Fibroblast of the aortic adventitia (primary cell): ENCODE results near the gene TNNI3K. TPM values are rescaled to one million over a fixed set of nuclear protein-coding genes. Genes with fewer than 3 reads are reported as not detected.

ENCODE experiments used
- DNase-seq: peaks from one replicate; pipeline ENCODE4 v3.0.0-alpha.2; 2010; ENCODE audit warnings: low read depth
- H3K4me3 ChIP-seq: 2 replicates; pipeline ENCODE4 v1.5.1; 2011; ENCODE audit warnings: low read depth, mild to moderate bottlenecking, control low read depth, low read length, moderate library complexity
- total RNA-seq: library from RNA; depleted of rRNA; stranded (reverse); fragments of >200 nt; gene quantifications from 2 replicates; pipeline ENCODE4 v1.2.3, GENCODE V29; 2012; ENCODE audit warnings: low replicate concordance
- TF ChIP-seq, protein P1 (sequence below): IDR thresholded peaks from 2 replicates; pipeline ENCODE4 v1.5.1; 2011; ENCODE audit warnings: mild to moderate bottlenecking, low read length, control low read depth, inconsistent platforms; ENCODE audit not compliant: insufficient read depth

Gene TNNI3K
- total RNA-seq, 1 donor: not detected

- H3K4me3 ChIP-seq: no peak overlapping the region
- no peak for DNase-seq
- TF ChIP-seq, protein P1, sequence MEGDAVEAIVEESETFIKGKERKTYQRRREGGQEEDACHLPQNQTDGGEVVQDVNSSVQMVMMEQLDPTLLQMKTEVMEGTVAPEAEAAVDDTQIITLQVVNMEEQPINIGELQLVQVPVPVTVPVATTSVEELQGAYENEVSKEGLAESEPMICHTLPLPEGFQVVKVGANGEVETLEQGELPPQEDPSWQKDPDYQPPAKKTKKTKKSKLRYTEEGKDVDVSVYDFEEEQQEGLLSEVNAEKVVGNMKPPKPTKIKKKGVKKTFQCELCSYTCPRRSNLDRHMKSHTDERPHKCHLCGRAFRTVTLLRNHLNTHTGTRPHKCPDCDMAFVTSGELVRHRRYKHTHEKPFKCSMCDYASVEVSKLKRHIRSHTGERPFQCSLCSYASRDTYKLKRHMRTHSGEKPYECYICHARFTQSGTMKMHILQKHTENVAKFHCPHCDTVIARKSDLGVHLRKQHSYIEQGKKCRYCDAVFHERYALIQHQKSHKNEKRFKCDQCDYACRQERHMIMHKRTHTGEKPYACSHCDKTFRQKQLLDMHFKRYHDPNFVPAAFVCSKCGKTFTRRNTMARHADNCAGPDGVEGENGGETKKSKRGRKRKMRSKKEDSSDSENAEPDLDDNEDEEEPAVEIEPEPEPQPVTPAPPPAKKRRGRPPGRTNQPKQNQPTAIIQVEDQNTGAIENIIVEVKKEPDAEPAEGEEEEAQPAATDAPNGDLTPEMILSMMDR: no peak
Observed at GRCh38 chr1:74395571-74395970, 160.4 kb downstream of the TNNI3K start.

DNA sequence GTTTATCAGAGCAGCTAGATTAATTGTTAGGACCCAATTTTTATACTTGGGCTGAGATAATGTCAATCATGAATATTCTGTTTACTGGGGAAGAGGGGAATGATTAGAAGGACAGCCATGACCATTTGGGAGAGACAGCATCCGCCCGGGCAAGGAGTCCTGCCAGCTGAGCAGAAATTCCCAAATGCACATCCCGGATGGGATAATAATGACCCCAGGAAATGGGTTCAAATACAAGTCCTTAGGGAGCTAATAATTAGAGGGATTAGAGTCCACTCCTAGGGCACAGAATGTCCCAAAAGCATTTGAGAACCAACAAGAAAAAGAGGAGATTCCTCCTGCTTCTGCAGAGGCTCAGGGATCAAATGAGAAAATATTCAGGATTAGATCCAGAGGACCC, 161.3 kb downstream of the TNNI3K start:
- no peak overlapping the region for H3K4me3 ChIP-seq
- DNase-seq: no peak
- TF ChIP-seq, protein P1: no peak

DNA sequence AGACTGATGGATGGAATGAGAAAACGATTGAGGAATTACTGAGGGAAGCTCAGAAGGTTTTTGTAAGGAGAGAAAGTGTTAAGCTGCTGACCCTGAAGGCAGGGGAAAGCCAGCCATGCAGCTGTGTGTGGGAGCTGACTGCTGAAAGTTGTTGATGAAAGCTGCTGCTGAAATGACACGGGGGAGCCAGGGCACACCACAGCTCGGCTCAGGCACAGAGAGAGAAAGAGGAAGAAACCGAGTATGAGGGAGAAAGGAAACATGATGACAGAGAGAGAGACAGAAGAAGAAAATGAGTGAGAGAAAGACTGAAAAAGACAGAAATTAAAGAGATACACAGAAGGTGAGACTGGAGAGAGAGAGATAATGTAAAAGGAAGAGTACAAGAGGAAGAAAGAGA, 161.7 kb downstream of the TNNI3K start:
- no peak for DNase-seq

GRCh38 chr1:74399249-74399648, 164.1 kb downstream of the TNNI3K start:
- TF ChIP-seq, protein P1: no peak
- no peak for DNase-seq
- no peak overlapping the region for H3K4me3 ChIP-seq

More for the DNA sequence above, 161.7 kb downstream of the TNNI3K start:
- no peak overlapping the region for H3K4me3 ChIP-seq
- TF ChIP-seq, protein P1: no peak

GRCh38 chr1:74402873-74403272, 167.7 kb downstream of the TNNI3K start:
- no peak for DNase-seq
- TF ChIP-seq, protein P1: no peak
- H3K4me3 ChIP-seq: no peak overlapping the region

DNA sequence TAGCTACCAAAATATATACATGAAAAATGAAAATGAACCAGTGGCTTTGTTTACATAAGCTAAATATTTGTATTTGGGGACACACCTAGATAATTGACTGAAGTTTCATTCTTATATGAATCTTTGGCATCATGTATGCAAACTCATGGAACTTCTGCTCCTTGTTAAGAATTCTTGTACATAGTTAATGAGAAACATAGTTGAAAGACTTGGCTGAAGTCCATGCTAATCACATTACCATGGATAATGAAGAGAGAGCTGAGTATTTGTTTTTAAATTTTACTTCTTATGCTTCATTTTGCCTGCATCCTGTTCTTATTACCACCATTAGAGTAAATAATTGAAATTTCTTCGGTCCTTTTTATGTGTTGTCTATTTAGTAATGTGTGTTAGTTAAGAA, 168.4 kb downstream of the TNNI3K start:
- TF ChIP-seq, protein P1: no peak
- no peak for DNase-seq

GRCh38 chr1:74406759-74407158, 171.6 kb downstream of the TNNI3K start:
- H3K4me3 ChIP-seq: no peak overlapping the region
- no peak for DNase-seq
- TF ChIP-seq, protein P1: no peak

More for the DNA sequence above, 168.4 kb downstream of the TNNI3K start:
- H3K4me3 ChIP-seq: no peak overlapping the region
